Measurements from ENCODE around the gene SLMAP.

DNA sequence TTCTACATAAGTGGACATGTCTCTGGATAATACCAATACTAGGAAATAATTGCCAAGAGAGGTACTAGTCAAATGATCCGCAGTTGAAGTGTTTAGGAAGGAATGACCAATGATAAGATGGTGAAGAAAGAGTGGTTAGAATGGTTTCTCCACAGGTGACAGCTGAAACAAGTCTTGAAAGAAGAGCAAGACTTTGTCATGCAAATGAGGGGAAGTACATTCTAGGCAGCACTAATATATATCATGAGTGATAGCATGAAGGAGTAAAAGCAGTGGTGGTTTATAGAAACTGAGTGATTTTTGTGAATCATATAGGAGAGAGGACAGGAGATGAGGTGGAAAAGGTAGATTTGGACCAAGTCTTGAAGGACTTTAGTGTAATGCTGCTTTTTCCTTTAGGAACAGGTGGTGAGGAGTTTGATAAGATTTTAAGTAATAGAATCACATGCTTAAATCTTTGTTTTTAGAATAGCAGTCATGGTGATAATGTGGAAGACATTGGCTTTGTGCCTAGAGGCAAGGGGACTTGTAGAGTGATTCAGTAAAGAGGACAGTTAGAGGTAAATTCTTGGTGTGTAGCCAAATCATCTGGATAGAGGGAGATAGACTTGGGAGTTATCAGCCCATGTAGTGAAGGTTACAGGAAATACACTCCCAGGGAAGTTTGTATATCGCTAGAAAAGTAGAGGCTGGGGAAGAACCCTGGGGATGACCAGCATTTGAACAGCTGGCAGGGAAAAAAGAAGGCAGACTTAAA lies 31.9 kb downstream of the SLMAP start:
- TF ChIP-seq, protein P1, sequence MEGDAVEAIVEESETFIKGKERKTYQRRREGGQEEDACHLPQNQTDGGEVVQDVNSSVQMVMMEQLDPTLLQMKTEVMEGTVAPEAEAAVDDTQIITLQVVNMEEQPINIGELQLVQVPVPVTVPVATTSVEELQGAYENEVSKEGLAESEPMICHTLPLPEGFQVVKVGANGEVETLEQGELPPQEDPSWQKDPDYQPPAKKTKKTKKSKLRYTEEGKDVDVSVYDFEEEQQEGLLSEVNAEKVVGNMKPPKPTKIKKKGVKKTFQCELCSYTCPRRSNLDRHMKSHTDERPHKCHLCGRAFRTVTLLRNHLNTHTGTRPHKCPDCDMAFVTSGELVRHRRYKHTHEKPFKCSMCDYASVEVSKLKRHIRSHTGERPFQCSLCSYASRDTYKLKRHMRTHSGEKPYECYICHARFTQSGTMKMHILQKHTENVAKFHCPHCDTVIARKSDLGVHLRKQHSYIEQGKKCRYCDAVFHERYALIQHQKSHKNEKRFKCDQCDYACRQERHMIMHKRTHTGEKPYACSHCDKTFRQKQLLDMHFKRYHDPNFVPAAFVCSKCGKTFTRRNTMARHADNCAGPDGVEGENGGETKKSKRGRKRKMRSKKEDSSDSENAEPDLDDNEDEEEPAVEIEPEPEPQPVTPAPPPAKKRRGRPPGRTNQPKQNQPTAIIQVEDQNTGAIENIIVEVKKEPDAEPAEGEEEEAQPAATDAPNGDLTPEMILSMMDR (IDR thresholded peaks at IDR 0.05), result no peak
- no peak for TF ChIP-seq POLR2A (IDR thresholded peaks at IDR 0.05)
